Inflammatory macrophage treated with lipopolysaccharide for 4 hours (primary cell): ENCODE measurements around the gene TBCD.

Source experiments
- DNase-seq: peaks from one replicate; pipeline ENCODE4 v3.0.0-alpha.2; 2020

The TBCD gene

GRCh38 chr17:82889496-82890338, 137.9 kb downstream of the TBCD start:
- no peak for DNase-seq

- no peak for DNase-seq
Measured at GRCh38 chr17:82890339-82890730, 138.5 kb downstream of the TBCD start.

- no peak for DNase-seq
Measured at GRCh38 chr17:82890926-82891678, 139.2 kb downstream of the TBCD start.

- no peak for DNase-seq
Measured at GRCh38 chr17:82891911-82892310, 140.0 kb downstream of the TBCD start.

GRCh38 chr17:82892899-82893565, 141.2 kb downstream of the TBCD start:
- DNase-seq: no peak

- DNase-seq: peak; percentile 29
Measured at GRCh38 chr17:82893779-82894178, 141.9 kb downstream of the TBCD start.

GRCh38 chr17:82894389-82894788, 142.5 kb downstream of the TBCD start:
- no peak for DNase-seq

GRCh38 chr17:82895087-82895486, 143.2 kb downstream of the TBCD start:
- DNase-seq: no peak

- DNase-seq: no peak
Measured at GRCh38 chr17:82896071-82897000, 144.5 kb downstream of the TBCD start.

- no peak for DNase-seq
Measured at GRCh38 chr17:82897514-82898249, 145.8 kb downstream of the TBCD start.

- DNase-seq: no peak
Measured at GRCh38 chr17:82898976-82899514, 147.2 kb downstream of the TBCD start.

GRCh38 chr17:82899941-82900340, 148.1 kb downstream of the TBCD start:
- DNase-seq: no peak

- DNase-seq: no peak
Measured at GRCh38 chr17:82900741-82901140, 148.9 kb downstream of the TBCD start.

- DNase-seq: no peak
Measured at GRCh38 chr17:82901356-82901755, 149.5 kb downstream of the TBCD start.

GRCh38 chr17:82901856-82902255, 150.0 kb downstream of the TBCD start:
- DNase-seq: no peak

GRCh38 chr17:82902972-82903874, 151.4 kb downstream of the TBCD start:
- no peak for DNase-seq

GRCh38 chr17:82905130-82905529, 153.3 kb downstream of the TBCD start:
- DNase-seq: no peak

- no peak for DNase-seq
Measured at GRCh38 chr17:82907797-82908542, 156.1 kb downstream of the TBCD start.

- no peak for DNase-seq
Measured at GRCh38 chr17:82908543-82909160, 156.8 kb downstream of the TBCD start.
